GM21367 (cell line): ENCODE measurements around the gene PRKAG2.
"Not testable (repeated sequence)": the region's sequence is repeated elsewhere in the genome, so short reads cannot be mapped to it uniquely, and the experiment has no call there.

ENCODE experiments used
- ATAC-seq: cut with Tn5 transposase; IDR thresholded peaks from one replicate; pipeline ENCODE4 v1.9.1; 2021; ENCODE audit not compliant: unreplicated experiment

PRKAG2 gene

GRCh38 chr7:151790830-151791620 is 85.9 kb downstream of the PRKAG2 start:
- ATAC-seq = no peak

DNA sequence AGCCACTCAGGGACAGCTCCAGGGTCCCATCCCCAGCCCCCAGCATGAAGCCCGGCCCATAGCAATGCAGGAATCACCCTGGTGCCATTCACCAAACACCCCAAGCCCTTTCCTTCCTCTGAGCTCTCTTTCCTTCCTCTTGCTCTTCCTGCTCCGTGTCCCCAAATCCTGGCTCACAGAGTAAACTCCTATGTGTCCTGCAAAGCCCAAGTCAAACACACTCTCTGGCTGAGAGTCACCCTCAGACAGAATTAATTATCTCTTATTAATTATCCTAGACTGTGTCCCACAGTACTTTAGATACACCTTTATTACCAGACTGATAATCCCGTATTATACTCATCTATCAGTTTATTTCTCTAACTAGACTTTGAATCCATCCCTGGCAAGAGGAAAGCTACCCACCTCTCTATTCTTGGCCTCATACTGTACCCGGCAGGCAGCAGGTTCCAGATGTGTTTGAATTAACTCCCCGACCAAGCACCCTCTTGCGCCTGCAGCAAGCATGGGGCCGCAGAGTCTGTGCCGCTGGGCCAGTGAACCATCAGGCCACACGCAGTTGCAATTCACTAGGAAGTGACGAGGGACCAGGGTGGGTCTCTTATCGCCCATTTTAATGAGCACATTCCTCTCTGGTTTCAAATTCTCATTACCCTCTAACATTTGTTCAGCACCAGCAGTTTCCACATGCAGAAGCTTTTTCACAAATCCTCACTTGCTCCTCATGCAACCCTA is 86.7 kb downstream of the PRKAG2 start:
- ATAC-seq = no peak

DNA sequence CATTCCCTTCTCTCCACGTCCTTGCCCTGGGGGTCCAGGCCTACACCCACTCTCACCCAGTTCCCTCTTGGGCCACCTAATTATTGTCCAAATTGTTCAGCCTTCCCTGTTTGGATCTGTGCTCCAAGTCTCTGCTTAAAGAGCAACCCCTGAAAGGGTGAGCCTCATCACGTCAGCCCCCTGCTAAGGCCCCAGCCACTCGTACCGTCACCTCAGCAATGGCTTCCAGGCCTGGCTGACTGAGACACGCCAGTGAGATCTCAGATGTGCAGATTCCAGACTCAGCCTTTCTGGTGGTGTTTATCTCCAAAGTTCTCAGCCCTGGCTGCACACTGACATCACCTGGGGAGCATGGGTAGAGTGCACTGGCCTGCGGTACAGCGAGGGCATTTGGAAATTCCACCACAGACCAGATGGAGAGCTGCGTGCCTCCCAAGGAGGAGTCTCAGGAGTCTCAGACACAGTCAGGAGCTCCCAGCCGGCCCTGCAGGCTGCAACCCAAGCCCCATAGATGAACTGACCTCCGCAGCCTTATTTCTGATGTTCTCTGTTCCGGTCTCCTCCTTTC is 87.5 kb downstream of the PRKAG2 start:
- no peak for ATAC-seq

- no peak for ATAC-seq
These were observed 89.6 kb downstream of the PRKAG2 start for GRCh38 chr7:151787348-151787747.

- ATAC-seq = no peak
These were observed 90.0 kb downstream of the PRKAG2 start for GRCh38 chr7:151786936-151787335.

- no peak for ATAC-seq
These were observed 90.7 kb downstream of the PRKAG2 start for GRCh38 chr7:151786241-151786640.

GRCh38 chr7:151785681-151785965 is 91.3 kb downstream of the PRKAG2 start:
- no peak for ATAC-seq

DNA sequence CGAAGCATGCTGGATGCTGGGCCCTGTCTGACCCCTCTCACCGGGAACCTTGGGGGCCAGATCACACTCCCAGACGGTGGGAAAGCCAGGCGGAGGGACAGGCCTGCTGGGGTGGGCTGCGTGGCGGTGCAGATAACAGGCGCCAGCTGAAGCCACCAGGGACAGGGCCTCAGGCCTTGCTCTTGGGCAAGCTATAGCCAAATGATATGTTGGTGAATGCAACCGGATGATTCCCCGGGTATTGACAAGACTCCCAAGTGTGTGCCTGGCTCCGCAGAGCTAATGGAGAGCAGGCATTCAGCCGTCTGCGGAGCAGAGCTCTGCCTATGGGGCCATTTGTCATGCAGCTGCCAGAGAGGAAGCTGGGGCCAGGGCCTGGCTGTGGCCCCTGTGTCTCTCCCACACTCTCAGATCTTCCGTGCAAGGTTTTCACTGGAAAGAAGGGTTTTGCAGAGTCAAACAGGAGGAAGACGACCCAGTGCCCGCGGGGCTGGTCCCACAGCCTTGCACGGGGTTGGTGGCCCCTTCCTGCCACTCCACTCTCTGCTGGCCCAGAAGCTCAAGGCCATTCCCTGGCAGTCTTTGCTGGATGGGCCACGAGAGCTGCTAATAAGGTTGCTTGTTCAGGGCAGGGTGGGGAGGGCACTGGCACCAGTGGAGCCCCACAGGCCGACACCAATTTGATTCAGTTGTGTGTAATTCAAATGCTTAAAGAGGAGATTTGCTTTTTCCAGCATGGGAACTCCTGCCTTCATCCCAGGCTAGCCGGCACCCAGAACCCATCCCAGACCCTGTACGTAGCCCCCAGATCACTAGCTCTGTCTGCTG is 91.8 kb downstream of the PRKAG2 start:
- ATAC-seq = no peak

GRCh38 chr7:151783958-151784575 is 92.8 kb downstream of the PRKAG2 start:
- ATAC-seq = no peak

- ATAC-seq = peak; percentile 94
These were observed 94.1 kb downstream of the PRKAG2 start for GRCh38 chr7:151782598-151783448.

GRCh38 chr7:151782256-151782597 is 94.7 kb downstream of the PRKAG2 start:
- not testable (repeated sequence) for ATAC-seq

DNA sequence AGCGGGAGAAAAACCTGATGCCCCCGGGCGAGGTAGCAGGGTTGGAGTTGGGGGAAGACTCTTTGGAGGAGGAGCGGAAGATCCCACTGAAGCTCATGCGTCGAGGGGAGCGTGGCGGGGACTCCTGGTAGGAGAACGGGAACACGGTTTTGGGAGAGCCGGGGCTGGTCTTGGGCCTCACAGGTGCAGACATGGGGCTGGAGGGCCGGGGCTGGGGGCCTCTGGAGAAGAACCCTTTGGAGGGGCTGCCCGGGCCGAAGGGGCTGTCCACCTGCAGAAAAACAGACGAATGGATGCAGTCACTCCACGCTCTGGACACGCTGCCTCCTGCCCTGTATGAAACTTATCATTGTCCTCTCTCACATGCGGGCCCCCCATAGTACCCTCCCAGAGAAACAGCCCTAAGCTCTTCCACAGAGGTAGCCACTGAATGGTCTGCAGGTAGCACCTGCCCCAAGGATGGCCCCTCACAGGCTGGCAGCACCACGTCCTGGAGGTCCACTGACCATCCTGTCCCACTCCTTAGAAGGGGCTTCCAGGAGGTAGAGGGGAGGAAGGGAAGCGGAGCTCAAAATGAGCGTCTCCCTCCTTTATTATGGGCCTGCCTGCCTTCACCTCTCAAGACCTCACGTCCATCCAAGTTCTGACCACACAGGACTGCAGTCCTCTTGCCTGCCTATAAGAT is 95.6 kb downstream of the PRKAG2 start:
- no peak for ATAC-seq

DNA sequence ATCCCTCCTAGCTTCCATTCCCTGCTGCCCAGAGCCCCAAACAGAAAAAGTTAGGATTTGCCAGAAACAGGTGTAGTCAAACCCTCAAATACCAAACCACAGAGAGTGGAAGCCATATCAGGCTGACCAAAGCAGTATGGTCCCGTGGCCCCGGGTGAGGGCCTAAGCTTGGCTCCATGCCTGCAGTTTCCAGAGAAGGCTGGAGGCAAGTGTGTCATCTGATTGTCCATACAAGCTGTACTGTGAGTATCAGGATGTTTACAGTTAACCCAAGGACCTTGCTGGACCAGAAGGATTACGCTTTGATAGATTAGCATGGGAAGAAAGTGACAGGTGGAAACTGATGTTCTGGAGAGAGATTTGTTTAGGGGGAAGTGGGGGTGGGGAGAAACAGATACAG is 96.3 kb downstream of the PRKAG2 start:
- no peak for ATAC-seq

DNA sequence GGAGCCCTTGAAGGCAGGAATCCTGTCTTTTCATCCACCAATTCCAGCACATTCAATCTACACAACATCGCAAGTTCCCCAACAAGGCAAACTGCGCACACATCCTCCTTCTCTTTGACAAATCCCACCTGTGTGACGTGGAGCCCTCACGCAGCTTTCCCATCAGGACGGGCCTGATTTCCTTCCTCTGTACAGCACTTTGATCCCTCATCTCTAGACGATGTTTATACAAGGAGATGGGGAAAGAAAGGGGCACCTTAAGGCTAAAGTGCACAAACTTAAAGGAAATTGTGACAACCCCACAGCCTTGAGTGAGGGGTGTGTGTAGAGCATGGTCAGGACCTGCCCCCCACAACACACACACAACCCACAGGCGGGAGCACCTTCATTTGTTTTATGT is 97.2 kb downstream of the PRKAG2 start:
- ATAC-seq = no peak

DNA sequence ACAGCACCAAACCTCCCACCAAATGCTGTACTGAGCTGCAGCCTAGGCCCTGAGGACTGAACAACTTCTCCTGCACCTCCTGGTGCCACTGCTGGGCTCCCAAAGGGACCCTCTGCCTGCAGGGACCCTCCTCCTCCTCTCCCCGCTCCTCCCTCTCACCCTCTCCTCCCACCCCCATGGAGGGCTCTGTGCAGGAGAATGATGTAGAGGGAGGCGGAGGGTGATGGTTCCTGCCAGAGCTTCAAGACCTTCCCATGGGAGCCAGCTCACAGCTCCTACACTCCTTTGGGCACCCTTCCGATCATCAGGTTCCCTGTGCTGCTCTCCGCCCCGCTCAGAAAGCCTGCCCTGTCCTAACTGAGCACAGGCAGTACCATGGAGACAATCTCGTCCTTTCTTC is 97.7 kb downstream of the PRKAG2 start:
- ATAC-seq = no peak

DNA sequence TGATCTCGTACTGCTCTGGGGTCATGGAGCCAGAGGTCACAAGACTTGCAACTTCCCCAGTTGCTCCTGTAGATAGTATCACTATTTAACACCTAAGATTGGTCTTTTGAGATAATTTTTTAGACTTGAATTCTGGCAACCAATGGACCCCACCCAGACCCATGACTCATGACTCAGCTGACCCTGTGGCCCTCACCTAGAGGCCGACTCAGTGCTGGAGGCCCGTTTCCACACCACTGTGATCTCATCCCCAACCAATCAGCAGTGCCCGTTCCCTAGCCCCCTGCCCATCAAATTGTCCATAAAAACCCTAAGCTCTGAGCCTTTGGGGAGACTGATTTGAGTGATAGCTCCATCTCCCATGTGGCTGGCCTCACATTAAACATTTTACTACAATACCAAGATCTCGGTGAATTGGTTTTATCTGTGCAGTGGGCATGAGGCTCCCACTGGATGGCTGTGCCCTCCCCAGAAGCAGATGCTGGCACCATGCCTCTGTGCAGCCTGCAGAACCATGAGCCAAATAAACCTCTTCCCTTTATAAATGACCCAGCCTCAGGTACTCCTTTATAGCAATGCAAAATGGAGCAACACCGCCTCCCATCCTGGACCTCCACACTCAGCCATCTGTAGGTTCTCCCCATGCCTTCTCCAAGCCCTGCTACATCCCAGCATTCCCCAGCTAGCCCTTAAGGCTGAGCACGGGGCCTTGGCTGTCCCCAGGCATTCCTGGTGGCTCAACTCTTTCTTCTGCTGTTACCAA is 98.8 kb downstream of the PRKAG2 start:
- no peak for ATAC-seq

- no peak for ATAC-seq
These were observed 99.4 kb downstream of the PRKAG2 start for GRCh38 chr7:151777495-151777880.

GRCh38 chr7:151776876-151777494 is 99.9 kb downstream of the PRKAG2 start:
- ATAC-seq = no peak

DNA sequence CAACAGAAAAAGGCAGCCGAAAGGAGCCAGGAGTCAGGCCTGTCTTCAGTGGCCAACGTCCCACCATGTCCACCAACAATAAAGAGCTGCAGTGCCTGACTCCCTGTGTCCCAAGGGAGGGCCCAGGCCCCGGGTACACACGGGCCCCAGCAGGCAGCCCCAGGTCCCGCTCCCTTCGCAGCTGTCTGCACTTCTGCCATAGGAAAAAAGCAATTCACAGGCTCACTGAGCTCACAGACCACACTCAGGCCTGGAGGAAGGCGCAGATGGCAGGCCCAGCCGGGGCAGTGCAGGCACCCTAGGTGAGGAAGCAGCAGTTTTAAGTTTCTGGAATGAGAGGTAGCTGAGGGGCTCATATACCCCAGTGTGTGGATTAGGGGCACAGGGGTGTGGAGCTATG is 100.5 kb downstream of the PRKAG2 start:
- ATAC-seq = no peak
